ENCODE data around the gene LCN2. TPM values are rescaled to one million over a fixed set of nuclear protein-coding genes. Genes with fewer than 3 reads are reported as not detected.

Gene LCN2
- total and polyA plus RNA-seq, 10 of the 15 experiments (the other 5 are each of a cell fraction or from before 2014, with no cell fraction given): not detected

GRCh38 chr9:128153060-128153946 lies 4.0 kb downstream of the LCN2 start:
- in situ Hi-C loops (cut with MboI) (no loop called here), intact Hi-C loops (cut with micrococcal nuclease; ENCODE audit: unreplicated experiment) (no loop called here)
- H3K9ac ChIP-seq (ENCODE audit: control insufficient read depth, insufficient read depth, low read length): no peak overlapping the region
- ATAC-seq (no peak), DNase-seq (ENCODE audit: low read depth, low spot score) (no peak), FAIRE-seq (no peak)
- no peaks in the 10 kb centered on the region; the same call in 1 of the 2 replicates for H4K20me1 ChIP-seq (ENCODE audit: control insufficient read depth, insufficient read depth)
- H3K27me3 ChIP-seq (replicated peaks in 1 of 2; ENCODE audit: control insufficient read depth in 2 of 2, insufficient read depth in 2 of 2, low read length in 1 of 2): peaks cover 0 to 1% of the 10 kb centered on the region in 2 experiments; a peak in 2 of 4 replicates
- H3K9me3 ChIP-seq (replicated peaks; ENCODE audit: control insufficient read depth, insufficient read depth, low read length): no peaks in the 10 kb centered on the region
- no peak overlapping the region for H3K4me2 ChIP-seq (ENCODE audit: control insufficient read depth, insufficient read depth)
- SMC1A ChIA-PET (ENCODE audit: uncharacterized antibody, unreplicated experiment): no interaction called here
- H3K4me1 ChIP-seq (ENCODE audit: control insufficient read depth, insufficient read depth, low read length): no peaks in the 10 kb centered on the region
- H3K36me3 ChIP-seq (ENCODE audit: control insufficient read depth in 2 of 2, insufficient read depth in 2 of 2, low read length in 1 of 2): no peaks in the 10 kb centered on the region
- H3K27ac ChIP-seq (ENCODE audit: control insufficient read depth, insufficient read depth): no peak overlapping the region
- TF ChIP-seq RUNX3 (IDR thresholded peaks at IDR 0.05; ENCODE audit: low read length) (no peak), CTCF (IDR thresholded peaks at IDR 0.05 in 2 of 3, conservative IDR thresholded peaks at IDR 0.05 in 1 of 3; ENCODE audit: control insufficient read depth in 2 of 3, extremely low read depth in 1 of 3, insufficient read depth in 1 of 3, low read depth in 3 of 3, low read length in 3 of 3) (no peak), BCL3 (IDR thresholded peaks at IDR 0.05; ENCODE audit: borderline replicate concordance, insufficient read depth, low read depth, low read length, poor library complexity, severe bottlenecking) (no peak)
- no TSS peak for BruUV-seq (replicated peaks)
- no peak overlapping the region for H3K4me3 ChIP-seq
- H2AFZ ChIP-seq (ENCODE audit: control insufficient read depth, low read depth, low read length): no peak overlapping the region
- POLR2A ChIA-PET: no interaction called here
- H3K79me2 ChIP-seq (ENCODE audit: control insufficient read depth, insufficient read depth, low read length): no peaks in the 10 kb centered on the region
- CTCF ChIA-PET: no interaction called here
- 39% methylated on average over 24 of the region's 26 CpGs for WGBS (ENCODE audit: insufficient coverage, insufficient replicate concordance, low lambda C conversion rate, missing lambda C conversion rate)
- RAD21 ChIA-PET (ENCODE audit: unreplicated experiment): no interaction called here

Data from GM12878 (cell line).